Aorta (tissue), 5 donors: ENCODE results near the gene KIAA1958. TPM values are rescaled to one million over a fixed set of nuclear protein-coding genes. Genes with fewer than 3 reads are reported as not detected.

ENCODE experiments used
- ATAC-seq: fragments of 200-7000 bp; cut with Tn5 transposase; one replicate; pipeline ENCODE4 v1.9.1; 2022; ENCODE audit warnings: moderate library complexity; ENCODE audit not compliant: low FRiP score
- DNase-seq, 2 donors: peaks; one replicate each; pipeline ENCODE4 v3.0.0-alpha.2; 2020
- H3K27ac ChIP-seq, 2 donors: one replicate each; pipeline ENCODE4 v1.5.1; 2013; ENCODE audit warnings: low read length in 2 of 2, mild to moderate bottlenecking in 2 of 2, moderate library complexity in 2 of 2, control low read depth in 1 of 2, inconsistent platforms in 1 of 2, low read depth in 1 of 2
- H3K27me3 ChIP-seq, 2 donors: one replicate each; pipeline ENCODE4 v1.6.1; 2013; ENCODE audit warnings: control low read depth in 1 of 2, low read length in 1 of 2, mild to moderate bottlenecking in 1 of 2, moderate library complexity in 1 of 2; ENCODE audit not compliant: insufficient read depth in 2 of 2, control insufficient read depth in 1 of 2
- H3K36me3 ChIP-seq, 2 donors: one replicate each; pipeline ENCODE4 v1.6.1; 2013; ENCODE audit warnings: control low read depth in 1 of 2, low read length in 1 of 2, mild to moderate bottlenecking in 1 of 2; ENCODE audit not compliant: insufficient read depth in 2 of 2, control insufficient read depth in 1 of 2
- H3K4me1 ChIP-seq, 2 donors: one replicate each; pipeline ENCODE4 v1.6.1; 2013; ENCODE audit warnings: low read length in 2 of 2, control low read depth in 1 of 2, mild to moderate bottlenecking in 1 of 2, moderate library complexity in 1 of 2; ENCODE audit not compliant: insufficient read depth in 2 of 2, control insufficient read depth in 1 of 2
- H3K4me3 ChIP-seq, 2 donors: one replicate each; pipeline ENCODE4 v1.5.1; 2013; ENCODE audit warnings: low read length in 2 of 2, control low read depth in 1 of 2, mild to moderate bottlenecking in 1 of 2
- H3K9me3 ChIP-seq: one replicate; pipeline ENCODE4 v1.6.1; 2013; ENCODE audit warnings: mild to moderate bottlenecking, low read length; ENCODE audit not compliant: control insufficient read depth
- WGBS, 2 donors: extraction: QIAGEN DNeasy Blood & Tissue Kit; methylation state at CpG; one replicate each; pipeline ENCODE4 v1.1.7; 2013; 5-methylcytosine and 5-hydroxymethylcytosine counted together
- intact Hi-C, 2 donors: fragments of 100-400 bp; cut with DNase I; formaldehyde crosslinking; loops; one replicate each; pipeline versions ENCODE4 v1.14.2 to v1.15.0; 2022
- polyA plus RNA-seq, 2 donors: library from polyadenylated mRNA; stranded (reverse); fragments of 200-250 nt; gene quantifications; one replicate each; pipeline ENCODE4 v1.2.3, GENCODE V29; 2013
- total RNA-seq, 2 donors: library from RNA; stranded (reverse); fragmentation: NEBNext Ultra II Directional; extraction: Animal tissue kit (Norgen Biotek cat#: 25700); gene quantifications; one replicate each; pipeline ENCODE4 v1.2.1, GENCODE V29; 2021
- donor health status: healthy with polysubstance abuse.
- donor health status: Bipolar disorder and iron deficiency.
- donor health status: DM: no; HTN: no; CAD: no.
- donor health status: DM: no; HTN: no; CAD: no.
- donor health status: DM: yes; HTN: yes; CAD: no.

KIAA1958 gene
- total and polyA plus RNA-seq, 4 donors = 1.0 to 7.9 (median 3.9) TPM

DNA sequence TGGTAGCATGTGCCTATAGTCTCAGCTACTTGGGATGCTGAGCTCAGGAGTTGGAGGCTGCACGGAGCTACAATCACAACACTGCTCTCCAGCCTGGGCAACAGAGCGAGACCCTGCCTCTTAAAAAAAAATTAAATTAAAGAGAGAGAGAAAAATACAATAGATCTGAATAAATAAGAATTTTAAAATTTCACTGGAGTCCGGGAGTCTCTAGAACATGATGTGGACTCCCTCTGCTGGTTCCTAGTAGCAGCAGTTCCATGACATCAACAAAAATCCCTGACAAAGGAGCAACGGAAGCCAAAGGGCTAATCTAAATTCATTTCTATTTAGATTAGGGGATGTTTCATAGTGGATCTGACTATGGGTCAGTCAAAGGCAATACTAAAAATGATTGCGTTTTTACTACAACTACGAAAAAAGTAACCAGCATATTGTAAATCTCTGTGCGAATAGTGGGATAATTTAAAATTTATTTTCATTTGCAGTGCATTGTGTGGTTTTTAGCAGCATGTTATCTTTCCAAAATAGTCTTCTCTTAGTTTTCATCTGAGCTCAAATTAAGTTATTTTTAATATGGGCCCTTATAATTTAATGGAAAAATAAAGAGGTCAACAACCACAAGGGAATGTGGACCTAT, 224.5 kb downstream of the KIAA1958 start:
- WGBS, 2 donors = 54 to 65% methylated on average over 7 of the region's 7 CpGs
- no peak for DNase-seq
- peaks cover 2 to 4% of the 10 kb centered on the region in 2 donors for H3K36me3 ChIP-seq
- no peak overlapping the region for H3K4me3 ChIP-seq
- no peaks in the 10 kb centered on the region for H3K4me1 ChIP-seq
- ATAC-seq = no peak
- H3K27ac ChIP-seq = no peak overlapping the region
- H3K9me3 ChIP-seq = no peaks in the 10 kb centered on the region
- intact Hi-C loops = loop anchor here (10.0 kb wide), 2 partner anchors 216 to 336 kb away; no protein-coding TSS in a partner anchor
- no peaks in the 10 kb centered on the region for H3K27me3 ChIP-seq

GRCh38 chr9:112712678-112713077, 226.1 kb downstream of the KIAA1958 start:
- Histone ChIP-seq H3K4me1 (no peaks in the 10 kb centered on the region), H3K4me3 (no peak overlapping the region), H3K27me3 (no peaks in the 10 kb centered on the region), H3K36me3 (peaks cover 2 to 4% of the 10 kb centered on the region in 2 donors), H3K9me3 (no peaks in the 10 kb centered on the region), H3K27ac (no peak overlapping the region)
- ATAC-seq = no peak
- no peak for DNase-seq
- intact Hi-C loops = loop anchor here (10.0 kb wide), 2 partner anchors 218 to 338 kb away; no protein-coding TSS in a partner anchor
- 96 to 98% methylated on average over 3 of the region's 3 CpGs for WGBS, 2 donors

DNA sequence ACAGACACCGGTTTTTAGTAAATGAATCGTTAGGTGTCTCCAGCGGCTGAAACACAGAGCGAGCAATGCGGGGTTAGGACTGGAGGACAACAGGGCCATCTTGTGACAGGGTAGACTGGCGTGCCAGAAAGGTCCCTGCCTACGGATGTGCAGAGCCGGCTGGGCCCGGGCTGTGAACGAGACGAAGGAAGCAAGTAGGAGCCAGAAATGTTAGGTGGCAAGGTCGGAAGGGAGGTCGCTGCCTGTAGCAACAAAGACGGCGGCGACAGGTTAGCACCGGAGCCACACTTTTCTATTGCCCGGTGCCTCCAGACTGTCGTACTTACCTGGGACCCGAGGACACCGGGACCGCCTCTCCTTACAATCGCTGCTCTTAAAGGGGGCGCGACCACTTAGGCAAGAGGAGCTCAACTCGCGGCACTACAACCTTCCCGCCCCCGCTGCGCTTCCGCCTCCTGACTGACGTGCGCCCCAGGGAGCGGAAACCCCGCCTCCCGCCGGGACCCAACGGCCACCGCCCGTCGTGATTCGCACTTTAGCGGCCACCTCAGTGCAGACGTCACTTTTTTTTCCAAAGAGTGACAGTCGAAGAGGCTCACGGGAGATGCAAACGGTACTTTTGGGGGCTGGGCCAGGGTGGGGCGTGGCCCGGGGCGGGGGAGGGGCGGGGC, 231.2 kb downstream of the KIAA1958 start, which contains the start of gene INIP:
Gene INIP, minus strand, starts transcription at position 457 of the 671 bp plus-strand sequence. CDS start 1,632 bp downstream, outside the sequence.
- Histone ChIP-seq H3K36me3 (no peaks in the 10 kb centered on the region), H3K4me1 (no peaks in the 10 kb centered on the region), H3K4me3 (peak within 1 kb of the TSS; percentile 62 to 79), H3K27ac (peak within 1 kb of the TSS in 1 of 2 donors; percentile 72), H3K9me3 (no peaks in the 10 kb centered on the region), H3K27me3 (no peaks in the 10 kb centered on the region)
- intact Hi-C loops = loop anchor here (2.0 to 10.0 kb wide), 5 partner anchors 33 to 343 kb away; partner anchors contain the start of gene SNX30 (in 1 of the 2)
- WGBS, 2 donors = 1% methylated on average over 50 to 51 of the region's 51 CpGs
- DNase-seq (peak; percentile 98 to 99), ATAC-seq (peak; percentile 97)

Other genes with a start within 250 kb of the KIAA1958 start
- 10 to 100 TPM; 39.6 to 74.1 TPM for gene PTBP3, start 153.2 kb upstream of the KIAA1958 start, total RNA-seq
- 10 to 100 TPM in 1 of 2 donors, 1 to 10 TPM in 1; 5.2 to 12.9 TPM for gene PTBP3, start 153.2 kb upstream of the KIAA1958 start, polyA plus RNA-seq
- 10 to 100 TPM; 30.4 to 42.0 TPM for gene HSDL2, start 106.7 kb upstream of the KIAA1958 start, total RNA-seq
- 10 to 100 TPM; 27.6 to 37.6 TPM for gene HSDL2, start 106.7 kb upstream of the KIAA1958 start, polyA plus RNA-seq
- 10 to 100 TPM; 14.1 to 19.9 TPM for gene INIP, start 231.3 kb downstream of the KIAA1958 start, total RNA-seq
- gene INIP, start 231.3 kb downstream of the KIAA1958 start, polyA plus RNA-seq = 10 to 100 TPM in 1 of 2 donors, 1 to 10 TPM in 1; 6.4 to 11.5 TPM